ENCODE data around the gene NPPC.

- no peak for TF ChIP-seq CTCF (IDR thresholded peaks at IDR 0.05)
- TF ChIP-seq NR3C1 (CRISPR knock-in tag; conservative IDR thresholded peaks at IDR 0.05; ENCODE audit: low read depth): no peak
- TF ChIP-seq NFYB (CRISPR knock-in tag; conservative IDR thresholded peaks at IDR 0.05; ENCODE audit: low read depth): no peak
- TF ChIP-seq E2F4 (CRISPR knock-in tag; IDR thresholded peaks at IDR 0.05; ENCODE audit: borderline replicate concordance, low read depth): no peak
- TF ChIP-seq USF1 (CRISPR knock-in tag; IDR thresholded peaks at IDR 0.05): no peak
- no peak for TF ChIP-seq ZNF263 (CRISPR knock-in tag; IDR thresholded peaks at IDR 0.05; ENCODE audit: low read depth)
- no peak for TF ChIP-seq SMAD3 (CRISPR knock-in tag; IDR thresholded peaks at IDR 0.05; ENCODE audit: borderline replicate concordance)
- TF ChIP-seq TEAD1 (CRISPR knock-in tag; IDR thresholded peaks at IDR 0.05): no peak
- TF ChIP-seq TP53 (CRISPR knock-in tag; IDR thresholded peaks at IDR 0.05): no peak
- no peak for TF ChIP-seq ZNF396 (CRISPR knock-in tag; IDR thresholded peaks at IDR 0.05; ENCODE audit: borderline replicate concordance)
- TF ChIP-seq ZNF281 (CRISPR knock-in tag; IDR thresholded peaks at IDR 0.05): no peak
- peak; percentile 46; the same call in 1 of the 2 replicates for TF ChIP-seq USF2 (CRISPR knock-in tag; IDR thresholded peaks at IDR 0.05)
- no peak for TF ChIP-seq ZNF423 (CRISPR knock-in tag; IDR thresholded peaks at IDR 0.05)
These were observed 40.0 kb downstream of the NPPC start for GRCh38 chr2:231886071-231886681.
